HEK293 (cell line): Measurements from ENCODE around the gene SMAD4.

Experiments
- CTCF ChIA-PET: fragments of 350-600 bp; formaldehyde crosslinking; extraction: SDS; loops from one replicate; lab custom pipeline; 2021; ENCODE audit warnings: antibody characterized with exemption; lab: Yijun Ruan, JAX
- POLR2A ChIA-PET: fragments of 300-600 bp; formaldehyde crosslinking; extraction: SDS; loops from one replicate; lab custom pipeline; 2020; ENCODE audit warnings: antibody characterized with exemption, inconsistent platforms; lab: Yijun Ruan, JAX
- H3K27ac ChIP-seq: fragments of 200-500 bp; sonication (Bioruptor generic); 2 replicates; pipeline ENCODE4 v1.5.1; 2014; ENCODE audit warnings: low read depth, low read length, control low read depth, inconsistent platforms; ENCODE audit errors: extremely low read depth
- H3K36me3 ChIP-seq, 2 experiments: fragments of 200-500 bp in 1 of 2; sonication (Bioruptor generic) in 1 of 2; 1 replicate in 1 of 2; 2 replicates in 1 of 2; pipeline ENCODE4 v1.5.1; 2014 to 2017; ENCODE audit warnings: inconsistent platforms in 2 of 2, low read length in 2 of 2; ENCODE audit not compliant: control insufficient read depth in 2 of 2, insufficient read depth in 1 of 2
- H3K4me1 ChIP-seq: fragments of 200-500 bp; sonication (Bioruptor generic); 2 replicates; pipeline ENCODE4 v1.5.1; 2014; ENCODE audit warnings: mild to moderate bottlenecking, low read length, inconsistent platforms; ENCODE audit not compliant: control insufficient read depth, insufficient read depth
- H3K4me3 ChIP-seq: 2 replicates; pipeline ENCODE4 v1.5.1; 2011; ENCODE audit warnings: low read depth, mild to moderate bottlenecking, control low read depth, low read length, moderate library complexity
- H3K9me3 ChIP-seq: fragments of 200-500 bp; sonication (Bioruptor generic); 2 replicates; pipeline ENCODE4 v1.5.1; 2014; ENCODE audit warnings: low read depth, low read length, inconsistent platforms; ENCODE audit not compliant: control insufficient read depth, insufficient read depth
- BCL11B ChIP-seq: fragments of 450-650 bp; formaldehyde crosslinking; IDR thresholded peaks from 2 replicates; pipeline ENCODE4 v1.5.1; 2016; ENCODE audit warnings: low read depth, missing biosample characterization, missing genetic modification characterization
- OVOL3 ChIP-seq: fragments of 450-650 bp; formaldehyde crosslinking; IDR thresholded peaks from 2 replicates; pipeline ENCODE4 v1.5.1; 2016; ENCODE audit warnings: missing biosample characterization, missing genetic modification characterization
- PATZ1 ChIP-seq: fragments of 450-650 bp; formaldehyde crosslinking; IDR thresholded peaks from 2 replicates; pipeline ENCODE4 v1.5.1; 2016; ENCODE audit warnings: missing biosample characterization, missing genetic modification characterization
- SCRT2 ChIP-seq: fragments of 450-650 bp; formaldehyde crosslinking; IDR thresholded peaks from 2 replicates; pipeline ENCODE4 v1.5.1; 2016; ENCODE audit warnings: missing biosample characterization, missing genetic modification characterization
- ZBTB26 ChIP-seq: fragments of 450-650 bp; formaldehyde crosslinking; optimal IDR thresholded peaks from 2 replicates; pipeline ENCODE3; 2016; ENCODE audit warnings: missing biosample characterization, mild to moderate bottlenecking, missing genetic modification characterization
- ZNF169 ChIP-seq: fragments of 450-650 bp; formaldehyde crosslinking; IDR thresholded peaks from 2 replicates; pipeline ENCODE4 v1.5.1; 2016; ENCODE audit warnings: missing biosample characterization, missing genetic modification characterization
- ZNF174 ChIP-seq: fragments of 450-650 bp; formaldehyde crosslinking; IDR thresholded peaks from 2 replicates; pipeline ENCODE4 v1.5.0; 2017; ENCODE audit warnings: missing biosample characterization, mild to moderate bottlenecking, missing genetic modification characterization
- ZNF248 ChIP-seq: fragments of 450-650 bp; formaldehyde crosslinking; IDR thresholded peaks from 2 replicates; pipeline ENCODE4 v1.5.1; 2017; ENCODE audit warnings: missing biosample characterization, missing genetic modification characterization
- ZNF26 ChIP-seq: fragments of 450-650 bp; formaldehyde crosslinking; IDR thresholded peaks from 2 replicates; pipeline ENCODE4 v1.5.1; 2016; ENCODE audit warnings: missing biosample characterization, missing genetic modification characterization
- ZNF280C ChIP-seq: fragments of 450-650 bp; formaldehyde crosslinking; IDR thresholded peaks from 2 replicates; pipeline ENCODE4 v1.5.1; 2016; ENCODE audit warnings: missing biosample characterization, missing genetic modification characterization
- ZNF544 ChIP-seq: fragments of 450-650 bp; formaldehyde crosslinking; IDR thresholded peaks from 2 replicates; pipeline ENCODE4 v1.5.0; 2017; ENCODE audit warnings: missing biosample characterization, missing genetic modification characterization
- ZNF560 ChIP-seq: fragments of 450-650 bp; formaldehyde crosslinking; IDR thresholded peaks from 2 replicates; pipeline ENCODE4 v1.5.1; 2017; ENCODE audit warnings: missing biosample characterization, missing genetic modification characterization, borderline replicate concordance
- ZNF704 ChIP-seq: fragments of 450-650 bp; formaldehyde crosslinking; IDR thresholded peaks from 2 replicates; pipeline ENCODE4 v1.5.1; 2016; ENCODE audit warnings: missing biosample characterization, missing genetic modification characterization
- ZNF76 ChIP-seq: fragments of 450-650 bp; formaldehyde crosslinking; IDR thresholded peaks from 2 replicates; pipeline ENCODE4; 2016; ENCODE audit warnings: low read depth, missing biosample characterization, missing genetic modification characterization, borderline replicate concordance
- TF ChIP-seq, protein P1 (sequence below): fragments of 450-650 bp; IDR thresholded peaks from 2 replicates; pipeline ENCODE4 v1.5.1; 2018; ENCODE audit warnings: missing biosample characterization, mild to moderate bottlenecking, missing genetic modification characterization
- TF ChIP-seq, protein P2 (sequence below): fragments of 450-650 bp; formaldehyde crosslinking; IDR thresholded peaks from 2 replicates; pipeline ENCODE4 v1.5.1; 2016; ENCODE audit warnings: missing biosample characterization, missing genetic modification characterization, borderline replicate concordance

SMAD4 gene

GRCh38 chr18:51020536-51020935, 9.5 kb upstream of the SMAD4 start:
- H3K27ac ChIP-seq = no peak overlapping the region
- no peak overlapping the region for H3K4me3 ChIP-seq
- no peaks in the 10 kb centered on the region for H3K4me1 ChIP-seq
- ChIA-PET CTCF (interaction anchor here (1.6 kb wide), 1 partner anchor 31 kb away, joined by 4 read pairs; no protein-coding TSS in a partner anchor), POLR2A (interaction anchor here (0.7 to 0.8 kb wide), 2 partner anchors 10 to 492 kb away, joined by 3 read pairs; partner anchors contain the start of gene SMAD4)
- H3K36me3 ChIP-seq = peaks cover 0 to 5% of the 10 kb centered on the region in 2 experiments; a peak in 2 of 3 replicates
- TF ChIP-seq ZNF26 = no peak
- TF ChIP-seq, protein P1, sequence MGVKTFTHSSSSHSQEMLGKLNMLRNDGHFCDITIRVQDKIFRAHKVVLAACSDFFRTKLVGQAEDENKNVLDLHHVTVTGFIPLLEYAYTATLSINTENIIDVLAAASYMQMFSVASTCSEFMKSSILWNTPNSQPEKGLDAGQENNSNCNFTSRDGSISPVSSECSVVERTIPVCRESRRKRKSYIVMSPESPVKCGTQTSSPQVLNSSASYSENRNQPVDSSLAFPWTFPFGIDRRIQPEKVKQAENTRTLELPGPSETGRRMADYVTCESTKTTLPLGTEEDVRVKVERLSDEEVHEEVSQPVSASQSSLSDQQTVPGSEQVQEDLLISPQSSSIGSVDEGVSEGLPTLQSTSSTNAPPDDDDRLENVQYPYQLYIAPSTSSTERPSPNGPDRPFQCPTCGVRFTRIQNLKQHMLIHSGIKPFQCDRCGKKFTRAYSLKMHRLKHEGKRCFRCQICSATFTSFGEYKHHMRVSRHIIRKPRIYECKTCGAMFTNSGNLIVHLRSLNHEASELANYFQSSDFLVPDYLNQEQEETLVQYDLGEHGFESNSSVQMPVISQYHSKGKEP = no peak
- TF ChIP-seq, protein P2, sequence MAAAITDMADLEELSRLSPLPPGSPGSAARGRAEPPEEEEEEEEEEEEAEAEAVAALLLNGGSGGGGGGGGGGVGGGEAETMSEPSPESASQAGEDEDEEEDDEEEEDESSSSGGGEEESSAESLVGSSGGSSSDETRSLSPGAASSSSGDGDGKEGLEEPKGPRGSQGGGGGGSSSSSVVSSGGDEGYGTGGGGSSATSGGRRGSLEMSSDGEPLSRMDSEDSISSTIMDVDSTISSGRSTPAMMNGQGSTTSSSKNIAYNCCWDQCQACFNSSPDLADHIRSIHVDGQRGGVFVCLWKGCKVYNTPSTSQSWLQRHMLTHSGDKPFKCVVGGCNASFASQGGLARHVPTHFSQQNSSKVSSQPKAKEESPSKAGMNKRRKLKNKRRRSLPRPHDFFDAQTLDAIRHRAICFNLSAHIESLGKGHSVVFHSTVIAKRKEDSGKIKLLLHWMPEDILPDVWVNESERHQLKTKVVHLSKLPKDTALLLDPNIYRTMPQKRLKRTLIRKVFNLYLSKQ (tag by site-specific recombination) = no peak
- TF ChIP-seq PATZ1 (tag by site-specific recombination) = no peak
- no peak for TF ChIP-seq BCL11B (tag by site-specific recombination)
- TF ChIP-seq ZNF704 (tag by site-specific recombination) = no peak
- no peak for TF ChIP-seq ZNF169 (tag by site-specific recombination)
- TF ChIP-seq ZNF174 (tag by site-specific recombination) = no peak
- no peak for TF ChIP-seq SCRT2 (tag by site-specific recombination)
- no peak for TF ChIP-seq ZNF280C (tag by site-specific recombination)
- no peak for TF ChIP-seq ZBTB26 (tag by site-specific recombination)
- TF ChIP-seq ZNF560 (tag by site-specific recombination) = no peak
- TF ChIP-seq ZNF544 (tag by site-specific recombination) = no peak
- no peak for TF ChIP-seq ZNF76 (tag by site-specific recombination)
- TF ChIP-seq OVOL3 = no peak
- no peak for TF ChIP-seq ZNF248 (tag by site-specific recombination)
- no peaks in the 10 kb centered on the region for H3K9me3 ChIP-seq
